GM19240 (cell line): ENCODE data around the gene RNF182.
"Not testable (repeated sequence)": the region's sequence is repeated elsewhere in the genome, so short reads cannot be mapped to it uniquely, and the experiment has no call there.

ENCODE experiments used
- DNase-seq: peaks from one replicate; pipeline ENCODE4 v3.0.0; 2011; ENCODE audit warnings: low spot score; ENCODE audit not compliant: insufficient read length

RNF182 gene

GRCh38 chr6:13916230-13916944, 8.4 kb upstream of the RNF182 start:
- no peak for DNase-seq

- DNase-seq, result no peak
Observed at GRCh38 chr6:13917141-13917540, 7.6 kb upstream of the RNF182 start.

- no peak for DNase-seq
Observed at GRCh38 chr6:13918686-13919250, 6.0 kb upstream of the RNF182 start.

- DNase-seq, result no peak
Observed at GRCh38 chr6:13919861-13920260, 4.9 kb upstream of the RNF182 start.

GRCh38 chr6:13920552-13920951, 4.2 kb upstream of the RNF182 start:
- no peak for DNase-seq

GRCh38 chr6:13922750-13923149, 2.0 kb upstream of the RNF182 start:
- no peak for DNase-seq

GRCh38 chr6:13923527-13924145, 1.1 kb upstream of the RNF182 start:
- no peak for DNase-seq

- DNase-seq, result no peak
Observed at GRCh38 chr6:13924146-13924948, 405 bp upstream of the RNF182 start.

- DNase-seq, result no peak
Observed at GRCh38 chr6:13926378-13926777, 1.6 kb downstream of the RNF182 start.

GRCh38 chr6:13927203-13927602, 2.5 kb downstream of the RNF182 start:
- no peak for DNase-seq

- DNase-seq, result no peak
Observed at GRCh38 chr6:13929196-13929595, 4.4 kb downstream of the RNF182 start.

GRCh38 chr6:13931797-13932402, 7.1 kb downstream of the RNF182 start:
- no peak for DNase-seq

GRCh38 chr6:13932785-13933184, 8.0 kb downstream of the RNF182 start:
- DNase-seq, result no peak

GRCh38 chr6:13934721-13935120, 10.0 kb downstream of the RNF182 start:
- DNase-seq, result no peak

- DNase-seq, result no peak
Observed at GRCh38 chr6:13935190-13935880, 10.6 kb downstream of the RNF182 start.

GRCh38 chr6:13935881-13936261, 11.1 kb downstream of the RNF182 start:
- not testable (repeated sequence) for DNase-seq

GRCh38 chr6:13941902-13942301, 17.1 kb downstream of the RNF182 start:
- no peak for DNase-seq

GRCh38 chr6:13943943-13944342, 19.2 kb downstream of the RNF182 start:
- no peak for DNase-seq

- DNase-seq, result no peak
Observed at GRCh38 chr6:13946506-13946905, 21.8 kb downstream of the RNF182 start.

GRCh38 chr6:13947611-13948178, 22.9 kb downstream of the RNF182 start:
- no peak for DNase-seq

GRCh38 chr6:13952101-13952500, 27.3 kb downstream of the RNF182 start:
- DNase-seq, result no peak
